T-cell (primary cell): ENCODE measurements around the gene MRPS12. TPM values are rescaled to one million over a fixed set of nuclear protein-coding genes. Genes with fewer than 3 reads are reported as not detected.

Experiments
- ATAC-seq, 4 experiments: fragments of 200-7000 bp in 3 of 4; fragments of 150-1000 bp in 1 of 4; cut with Tn5 transposase; replicated peaks in 1 of 4; 1 replicate in 3 of 4; 2 replicates in 1 of 4; pipeline ENCODE4 v1.10.0; 2021; ENCODE audit warnings: moderate library complexity in 3 of 4, mild to moderate bottlenecking in 2 of 4, moderate number of reproducible peaks in 1 of 4
- CTCF ChIA-PET, 2 donors: fragments of 300-600 bp; sonication (Branson Sonifier 250); formaldehyde crosslinking; loops; one replicate each; lab custom pipeline; 2022; ENCODE audit warnings: antibody characterized with exemption in 2 of 2; lab: Charles Lee
- POLR2A ChIA-PET, 2 donors: fragments of 300-600 bp; sonication (Branson Sonifier 250); formaldehyde crosslinking; loops; one replicate each; lab custom pipeline; 2022; ENCODE audit warnings: antibody characterized with exemption in 2 of 2; lab: Charles Lee
- DNase-seq, 35 experiments: peaks; one replicate each; pipeline versions ENCODE4 v3.0.0 to v3.0.0-alpha.2; 2013 to 2023
- H3K27ac ChIP-seq: one replicate; pipeline ENCODE4 v1.5.1; 2013; ENCODE audit warnings: low read length
- H3K27me3 ChIP-seq, 2 experiments: replicated peaks in 1 of 2; 1 replicate in 1 of 2; 2 replicates in 1 of 2; pipeline versions ENCODE4 v1.6.1 to v1.7.0; 2013; ENCODE audit warnings: low read length in 1 of 2, mixed read lengths in 1 of 2; ENCODE audit not compliant: control insufficient read depth in 2 of 2, insufficient read depth in 2 of 2; ENCODE audit errors: extremely low read depth in 1 of 2
- H3K36me3 ChIP-seq, 2 donors: 1 replicate in 1 of 2; 2 replicates in 1 of 2; pipeline versions ENCODE4 v1.6.1 to v1.7.0; 2013; ENCODE audit warnings: low read length in 1 of 2; ENCODE audit not compliant: control insufficient read depth in 2 of 2, insufficient read depth in 1 of 2; ENCODE audit errors: extremely low read depth in 1 of 2
- H3K4me1 ChIP-seq, 2 experiments: 1 replicate in 1 of 2; 2 replicates in 1 of 2; pipeline versions ENCODE4 v1.6.1 to v1.7.0; 2013; ENCODE audit warnings: low read length in 2 of 2, mixed read lengths in 1 of 2; ENCODE audit not compliant: insufficient read depth in 2 of 2, control insufficient read depth in 1 of 2; ENCODE audit errors: extremely low read depth in 1 of 2
- H3K4me3 ChIP-seq, 2 donors: 1 replicate in 1 of 2; 2 replicates in 1 of 2; pipeline versions ENCODE4 v1.5.1 to v1.7.0; 2013; ENCODE audit warnings: mild to moderate bottlenecking in 2 of 2, low read length in 1 of 2, moderate library complexity in 1 of 2; ENCODE audit not compliant: control insufficient read depth in 1 of 2; ENCODE audit errors: extremely low read depth in 1 of 2
- H3K9me3 ChIP-seq: 2 replicates; pipeline ENCODE4 v1.7.0; 2013
- H3K27ac Mint-ChIP-seq, 2 donors: one replicate each; pipeline ENCODE4 v1.8.0; 2020 to 2021; ENCODE audit warnings: mild to moderate bottlenecking in 2 of 2, mixed read lengths in 2 of 2
- H3K27me3 Mint-ChIP-seq, 2 donors: one replicate each; pipeline ENCODE4 v1.8.0; 2021 to 2022; ENCODE audit warnings: mixed read lengths in 2 of 2
- H3K36me3 Mint-ChIP-seq: one replicate; pipeline ENCODE4 v1.8.0; 2021; ENCODE audit warnings: mixed read lengths
- H3K4me1 Mint-ChIP-seq, 3 donors: one replicate each; pipeline ENCODE4 v1.8.0; 2020 to 2022; ENCODE audit warnings: mixed read lengths in 3 of 3, mild to moderate bottlenecking in 1 of 3
- H3K4me3 Mint-ChIP-seq, 3 donors: one replicate each; pipeline ENCODE4 v1.8.0; 2020 to 2022; ENCODE audit warnings: mild to moderate bottlenecking in 3 of 3, mixed read lengths in 3 of 3, moderate library complexity in 3 of 3
- H3K9me3 Mint-ChIP-seq, 3 donors: one replicate each; pipeline ENCODE4 v1.8.0; 2020 to 2022; ENCODE audit warnings: mixed read lengths in 3 of 3
- WGBS: methylation state at CpG from one replicate; pipeline ENCODE4 v1.1.5; 2013; ENCODE audit warnings: missing lambda C conversion rate; ENCODE audit not compliant: insufficient coverage; 5-methylcytosine and 5-hydroxymethylcytosine counted together
- total RNA-seq, 35 experiments: library from RNA in 6 of 35; stranded (reverse) in 6 of 35; fragments of 120-200 nt in 1 of 35; gene quantifications; one replicate each; pipeline versions ENCODE4 v1.2.1 to v1.2.4 and lab custom pipeline; 2013 to 2026

MRPS12 gene
- total RNA-seq, 5 donors from 2014 or later (not counting 1 experiment from before 2014, with no cell fraction given) = 17.3 to 35.1 (median 32.8) TPM

GRCh38 chr19:38913958-38914357, 16.8 kb upstream of the MRPS12 start:
- H3K36me3 Mint-ChIP-seq = peaks cover 2% of the 10 kb centered on the region
- peaks cover 0 to 5% of the 10 kb centered on the region in 2 donors for H3K36me3 ChIP-seq
- no peaks in the 10 kb centered on the region for H3K9me3 ChIP-seq
- no peak overlapping the region for H3K4me3 Mint-ChIP-seq
- ChIA-PET CTCF (interaction anchor here (0.6 to 1.3 kb wide), 3 partner anchors 16 to 520 kb away, joined by 5 to 8 read pairs (median 5); partner anchors contain the start of genes MRPS12 (in 1 of the 2) and SARS2 (in 1 of the 2)), POLR2A (no interaction called here)
- H3K27ac ChIP-seq = no peak overlapping the region
- H3K4me3 ChIP-seq = no peak overlapping the region
- no peaks in the 10 kb centered on the region for H3K9me3 Mint-ChIP-seq
- peaks cover 0 to 5% of the 10 kb centered on the region in 2 experiments for H3K4me1 ChIP-seq
- peaks cover 0 to 15% of the 10 kb centered on the region in 2 experiments for H3K27me3 ChIP-seq
- H3K27me3 Mint-ChIP-seq = no peaks in the 10 kb centered on the region
- H3K27ac Mint-ChIP-seq = no peak overlapping the region
- no peak for DNase-seq
- WGBS = 90% methylated on average over 4 of the region's 8 CpGs
- peaks cover 2 to 6% (median 4%) of the 10 kb centered on the region in 3 donors for H3K4me1 Mint-ChIP-seq
- ATAC-seq = no peak

- no peak overlapping the region for H3K27ac Mint-ChIP-seq
- WGBS = 96% methylated on average over 40 of the region's 44 CpGs
- H3K4me3 Mint-ChIP-seq = no peak overlapping the region
- no peaks in the 10 kb centered on the region for H3K4me1 ChIP-seq
- no peak overlapping the region for H3K27ac ChIP-seq
- H3K27me3 Mint-ChIP-seq = no peaks in the 10 kb centered on the region
- H3K4me3 ChIP-seq = no peak overlapping the region
- peaks cover 0 to 2% (median 0%) of the 10 kb centered on the region in 3 donors for H3K4me1 Mint-ChIP-seq
- H3K36me3 ChIP-seq = peaks cover 0 to 5% of the 10 kb centered on the region in 2 donors
- no peaks in the 10 kb centered on the region for H3K9me3 ChIP-seq
- DNase-seq (no peak), ATAC-seq (no peak)
- ChIA-PET CTCF (no interaction called here), POLR2A (no interaction called here)
- H3K27me3 ChIP-seq = peaks cover 0 to 13% of the 10 kb centered on the region in 2 experiments
- no peaks in the 10 kb centered on the region for H3K9me3 Mint-ChIP-seq
- H3K36me3 Mint-ChIP-seq = no peaks in the 10 kb centered on the region
Observed at GRCh38 chr19:38915329-38916321, 15.1 kb upstream of the MRPS12 start.

DNA sequence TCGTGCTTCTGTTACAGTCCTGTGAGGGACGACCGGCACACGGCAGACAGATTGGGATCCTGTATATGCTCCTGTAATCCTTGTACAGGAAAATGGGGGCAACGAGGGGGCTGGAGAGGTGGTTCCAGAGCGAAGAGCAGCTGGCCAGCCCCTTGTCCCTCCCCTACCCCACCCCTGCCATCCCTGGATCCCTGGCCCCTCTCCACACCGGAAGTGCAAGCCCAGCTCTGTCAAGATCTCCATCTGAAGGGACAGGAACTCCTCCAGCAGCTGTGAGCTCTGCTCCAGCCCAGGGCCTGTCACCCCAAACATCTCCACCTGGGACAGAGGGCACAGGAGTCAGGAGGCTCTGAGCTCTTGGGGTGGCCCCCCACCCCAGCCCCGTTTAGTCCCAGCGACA, 13.2 kb upstream of the MRPS12 start:
- no peaks in the 10 kb centered on the region for H3K9me3 Mint-ChIP-seq
- ChIA-PET CTCF (no interaction called here), POLR2A (interaction anchor here (0.7 to 0.8 kb wide), 2 partner anchors 18 to 358 kb away, joined by 4 read pairs; partner anchors contain the start of gene NFKBIB (in 1 of the 2))
- H3K4me3 Mint-ChIP-seq = no peak overlapping the region
- Histone ChIP-seq H3K9me3 (no peaks in the 10 kb centered on the region), H3K4me1 (no peaks in the 10 kb centered on the region), H3K27me3 (peaks cover 0 to under 1% of the 10 kb centered on the region in 2 experiments), H3K4me3 (no peak overlapping the region), H3K36me3 (peaks cover 9 to 15% of the 10 kb centered on the region in 2 donors), H3K27ac (no peak overlapping the region)
- WGBS = 89% methylated on average over 5 of the region's 9 CpGs
- no peaks in the 10 kb centered on the region for H3K27me3 Mint-ChIP-seq
- DNase-seq = no peak
- no peak overlapping the region for H3K27ac Mint-ChIP-seq
- ATAC-seq = no peak
- H3K36me3 Mint-ChIP-seq = peaks cover 9% of the 10 kb centered on the region
- H3K4me1 Mint-ChIP-seq = peaks cover 0 to 2% (median 0%) of the 10 kb centered on the region in 3 donors

GRCh38 chr19:38917921-38918491, 12.7 kb upstream of the MRPS12 start:
- Mint-ChIP-seq H3K4me1 (no peaks in the 10 kb centered on the region), H3K27me3 (no peaks in the 10 kb centered on the region), H3K27ac (no peak overlapping the region), H3K36me3 (peaks cover 9% of the 10 kb centered on the region), H3K9me3 (no peaks in the 10 kb centered on the region), H3K4me3 (no peak overlapping the region)
- Histone ChIP-seq H3K4me1 (no peaks in the 10 kb centered on the region), H3K36me3 (peaks cover 9 to 15% of the 10 kb centered on the region in 2 donors), H3K9me3 (no peaks in the 10 kb centered on the region), H3K27me3 (no peaks in the 10 kb centered on the region), H3K27ac (no peak overlapping the region), H3K4me3 (no peak overlapping the region)
- POLR2A ChIA-PET = no interaction called here
- DNase-seq (no peak), ATAC-seq (no peak)
- 91% methylated on average over 9 of the region's 13 CpGs for whole genome bisulfite sequencing
- CTCF ChIA-PET = no interaction called here

- DNase-seq (no peak), ATAC-seq (no peak)
- H3K9me3 Mint-ChIP-seq = no peaks in the 10 kb centered on the region
- Histone ChIP-seq H3K4me1 (peaks cover 0 to 2% of the 10 kb centered on the region in 2 experiments), H3K36me3 (peaks cover 9 to 15% of the 10 kb centered on the region in 2 donors), H3K4me3 (no peak overlapping the region), H3K27ac (no peak overlapping the region), H3K27me3 (no peaks in the 10 kb centered on the region), H3K9me3 (no peaks in the 10 kb centered on the region)
- ChIA-PET CTCF (no interaction called here), POLR2A (no interaction called here)
- 71% methylated on average over 1 of the region's 10 CpGs for WGBS
- no peak overlapping the region for H3K4me3 Mint-ChIP-seq
- no peaks in the 10 kb centered on the region for H3K27me3 Mint-ChIP-seq
- no peak overlapping the region for H3K27ac Mint-ChIP-seq
- peaks cover 9% of the 10 kb centered on the region for H3K36me3 Mint-ChIP-seq
- H3K4me1 Mint-ChIP-seq = no peaks in the 10 kb centered on the region
Observed at GRCh38 chr19:38918526-38918925, 12.2 kb upstream of the MRPS12 start.

DNA sequence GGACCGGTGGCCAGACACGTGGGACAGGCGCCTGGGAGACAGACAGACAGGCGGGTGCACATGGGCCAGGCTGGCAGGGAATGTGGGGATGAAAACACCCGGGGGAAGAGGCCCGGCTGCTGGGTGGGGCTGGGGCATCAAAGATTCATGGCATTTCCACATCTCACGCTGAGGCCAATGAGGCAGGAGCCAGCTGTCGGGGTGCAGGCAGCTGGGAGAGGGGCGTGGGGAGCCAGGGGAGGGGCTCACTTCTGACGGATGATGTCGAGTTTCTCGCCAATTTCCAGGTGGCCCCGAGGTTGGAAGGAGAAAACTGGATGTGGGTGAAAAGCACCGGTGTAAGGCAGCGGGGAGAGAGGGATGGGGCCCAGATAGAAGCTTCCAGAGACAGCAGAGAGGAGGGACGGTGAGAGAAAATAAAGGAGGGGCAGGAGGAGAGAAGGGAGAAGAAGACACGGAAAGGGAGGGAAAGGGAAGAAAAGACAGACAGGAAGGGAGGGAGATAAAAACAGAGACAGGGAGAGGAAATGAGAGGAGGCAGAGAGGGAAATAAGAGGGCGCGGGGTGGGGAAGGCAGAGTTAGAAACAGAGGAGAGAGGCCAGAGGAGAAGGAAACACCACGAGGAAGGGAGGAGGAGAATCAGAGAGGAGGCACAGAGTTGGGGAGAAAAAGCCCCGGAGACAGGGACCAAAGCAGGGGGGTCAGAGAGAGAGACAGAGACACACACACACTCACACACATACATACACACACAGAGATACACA, 10.7 kb upstream of the MRPS12 start:
- Mint-ChIP-seq H3K36me3 (peaks cover 17% of the 10 kb centered on the region), H3K9me3 (no peaks in the 10 kb centered on the region), H3K4me3 (no peak overlapping the region), H3K27ac (no peak overlapping the region), H3K4me1 (peaks cover 0 to 8% (median 0%) of the 10 kb centered on the region in 3 donors), H3K27me3 (no peaks in the 10 kb centered on the region)
- Histone ChIP-seq H3K4me1 (peaks cover 0 to 17% of the 10 kb centered on the region in 2 experiments), H3K27me3 (no peaks in the 10 kb centered on the region), H3K4me3 (no peak overlapping the region), H3K36me3 (peaks cover 15 to 17% of the 10 kb centered on the region in 2 donors), H3K27ac (no peak overlapping the region), H3K9me3 (no peaks in the 10 kb centered on the region)
- POLR2A ChIA-PET = interaction anchor here in 1 of 2 donors (0.7 kb wide), 1 partner anchor 375 kb away, joined by 4 read pairs; no protein-coding TSS in a partner anchor
- CTCF ChIA-PET = no interaction called here
- 92% methylated on average over 17 of the region's 21 CpGs for WGBS
- ATAC-seq = no peak
- no peak for DNase-seq
